ENCODE results near the gene SPECC1. TPM values are rescaled to one million over a fixed set of nuclear protein-coding genes. Genes with fewer than 3 reads are reported as not detected.

Gene SPECC1
- total and polyA plus RNA-seq, 2 of the 4 experiments (the other 2 are of a cell fraction), result 16.9 to 26.2 TPM

DNA sequence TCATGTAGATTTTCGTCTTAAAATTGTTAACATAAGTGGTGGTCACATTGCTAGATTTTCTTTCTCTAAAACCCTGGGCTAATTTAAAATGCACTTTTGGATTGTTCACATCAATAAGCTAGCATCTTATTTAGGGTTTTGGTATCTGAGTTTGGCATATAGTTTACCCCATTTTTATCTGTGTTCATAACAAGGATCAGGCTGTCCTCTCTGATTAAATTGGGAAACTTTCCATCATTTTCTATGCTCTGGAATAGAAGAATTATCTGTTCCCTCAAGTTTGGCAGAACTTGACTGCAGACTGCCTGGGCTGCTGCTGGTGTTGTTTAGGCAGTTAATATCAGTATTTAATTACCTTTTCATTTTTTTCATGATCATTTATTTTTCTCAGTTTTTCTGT is 1.8 kb downstream of the SPECC1 start:
- Histone ChIP-seq H3K9me3 (ENCODE audit: control insufficient read depth, insufficient read depth, low read length) (no peaks in the 10 kb centered on the region), H4K5ac (ENCODE audit: low read depth, low read length) (no peak overlapping the region), H2AK5ac (ENCODE audit: low read depth, low read length) (no peak overlapping the region), H2AFZ (replicated peaks; ENCODE audit: low read length, poor library complexity) (no peak overlapping the region), H4K8ac (ENCODE audit: low read depth in 2 of 2, low read length in 2 of 2) (no peak overlapping the region), H4K91ac (ENCODE audit: insufficient read depth, low read depth, low read length) (no peak overlapping the region), H3K23ac (ENCODE audit: low read depth, low read length) (no peak overlapping the region), H3K36me3 (ENCODE audit: control insufficient read depth, insufficient read depth, low read length) (no peaks in the 10 kb centered on the region), H3K27ac (ENCODE audit: insufficient read depth, low read length) (no peak overlapping the region), H3K4ac (ENCODE audit: low read depth, low read length) (no peak overlapping the region), H2BK120ac (ENCODE audit: low read depth, low read length) (no peak overlapping the region), H3K14ac (replicated peaks; ENCODE audit: low read depth, low read length) (no peak overlapping the region), H2BK5ac (ENCODE audit: low read depth, low read length, poor library complexity, severe bottlenecking) (no peak overlapping the region), H3K9me1 (ENCODE audit: insufficient read depth, low read length) (no peaks in the 10 kb centered on the region), H3K4me1 (ENCODE audit: control insufficient read depth, insufficient read depth, low read length) (no peaks in the 10 kb centered on the region), H3K9ac (ENCODE audit: low read depth, low read length) (no peak overlapping the region), H3K18ac (ENCODE audit: low read depth, low read length) (no peak overlapping the region), H3K79me1 (ENCODE audit: low read depth in 1 of 2, low read length in 2 of 2) (no peaks in the 10 kb centered on the region), H4K20me1 (ENCODE audit: insufficient read depth, low read length) (no peaks in the 10 kb centered on the region), H2AK9ac (replicated peaks; ENCODE audit: low read depth, low read length, poor library complexity) (no peak overlapping the region), H2BK20ac (ENCODE audit: low read depth, low read length) (no peak overlapping the region), H2BK15ac (ENCODE audit: low read depth, low read length) (no peak overlapping the region), H3K4me3 (ENCODE audit: insufficient read depth, low read depth, low read length) (no peak overlapping the region), H3K56ac (ENCODE audit: extremely low read depth, insufficient read depth, low read length) (no peak overlapping the region), H3K27me3 (ENCODE audit: control insufficient read depth, insufficient read depth, low read length) (peaks cover 32% of the 10 kb centered on the region), H3K4me2 (ENCODE audit: low read depth, low read length) (no peak overlapping the region)
- DNase-seq, result no peak
- BruUV-seq (replicated peaks), result no TSS peak
- dilution Hi-C loops (cut with HindIII; ENCODE audit: low sequenced_read_pairs, unreplicated experiment), result no loop called here
- POLR2A ChIA-PET (ENCODE audit: unreplicated experiment), result no interaction called here
- CTCF ChIA-PET, result interaction anchor here (0.8 to 1.7 kb wide), 5 partner anchors 9 to 91 kb away, joined by 3 to 7 read pairs (median 3); no protein-coding TSS in a partner anchor
- intact Hi-C loops (cut with micrococcal nuclease), result loop anchor here (1.0 kb wide), 1 partner anchor 105 kb away; no protein-coding TSS in a partner anchor
- in situ Hi-C loops (cut with MboI; ENCODE audit: low sequenced_read_pairs), result no loop called here
- WGBS, 2 experiments (ENCODE audit: extremely low coverage in 2 of 2, insufficient read length in 1 of 2), result 40% methylated on average over 1 of the region's 1 CpG; no CpG with 5 or more reads in 1 of the 2 experiments
- ATAC-seq (ENCODE audit: low read depth), result no peak
- TF ChIP-seq, protein P1, sequence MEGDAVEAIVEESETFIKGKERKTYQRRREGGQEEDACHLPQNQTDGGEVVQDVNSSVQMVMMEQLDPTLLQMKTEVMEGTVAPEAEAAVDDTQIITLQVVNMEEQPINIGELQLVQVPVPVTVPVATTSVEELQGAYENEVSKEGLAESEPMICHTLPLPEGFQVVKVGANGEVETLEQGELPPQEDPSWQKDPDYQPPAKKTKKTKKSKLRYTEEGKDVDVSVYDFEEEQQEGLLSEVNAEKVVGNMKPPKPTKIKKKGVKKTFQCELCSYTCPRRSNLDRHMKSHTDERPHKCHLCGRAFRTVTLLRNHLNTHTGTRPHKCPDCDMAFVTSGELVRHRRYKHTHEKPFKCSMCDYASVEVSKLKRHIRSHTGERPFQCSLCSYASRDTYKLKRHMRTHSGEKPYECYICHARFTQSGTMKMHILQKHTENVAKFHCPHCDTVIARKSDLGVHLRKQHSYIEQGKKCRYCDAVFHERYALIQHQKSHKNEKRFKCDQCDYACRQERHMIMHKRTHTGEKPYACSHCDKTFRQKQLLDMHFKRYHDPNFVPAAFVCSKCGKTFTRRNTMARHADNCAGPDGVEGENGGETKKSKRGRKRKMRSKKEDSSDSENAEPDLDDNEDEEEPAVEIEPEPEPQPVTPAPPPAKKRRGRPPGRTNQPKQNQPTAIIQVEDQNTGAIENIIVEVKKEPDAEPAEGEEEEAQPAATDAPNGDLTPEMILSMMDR (conservative IDR thresholded peaks at IDR 0.05; ENCODE audit: low read depth, low read length), result no peak
- no peak for TF ChIP-seq FOS (IDR thresholded peaks at IDR 0.05; ENCODE audit: low read depth, low read length)
- no peak for TF ChIP-seq RFX5 (IDR thresholded peaks at IDR 0.05; ENCODE audit: low read depth, low read length)
- TF ChIP-seq BHLHE40 (IDR thresholded peaks at IDR 0.05; ENCODE audit: low read depth, low read length), result no peak
- TF ChIP-seq NFE2L2 (IDR thresholded peaks at IDR 0.05; ENCODE audit: low read depth, low read length), result no peak
- TF ChIP-seq CHD1 (IDR thresholded peaks at IDR 0.05; ENCODE audit: low read depth, low read length), result no peak
- no peak for TF ChIP-seq MAFK (IDR thresholded peaks at IDR 0.05; ENCODE audit: low read depth, low read length)
- TF ChIP-seq MXI1 (IDR thresholded peaks at IDR 0.05; ENCODE audit: borderline replicate concordance, low read depth, low read length), result no peak
- no peak for TF ChIP-seq CEBPB (IDR thresholded peaks at IDR 0.05; ENCODE audit: low read depth, low read length)
- no peak for TF ChIP-seq RCOR1 (IDR thresholded peaks at IDR 0.05; ENCODE audit: insufficient replicate concordance, low read length)
- TF ChIP-seq POLR2A (IDR thresholded peaks at IDR 0.05; ENCODE audit: low read depth, low read length), result no peak
- TF ChIP-seq, protein P2, sequence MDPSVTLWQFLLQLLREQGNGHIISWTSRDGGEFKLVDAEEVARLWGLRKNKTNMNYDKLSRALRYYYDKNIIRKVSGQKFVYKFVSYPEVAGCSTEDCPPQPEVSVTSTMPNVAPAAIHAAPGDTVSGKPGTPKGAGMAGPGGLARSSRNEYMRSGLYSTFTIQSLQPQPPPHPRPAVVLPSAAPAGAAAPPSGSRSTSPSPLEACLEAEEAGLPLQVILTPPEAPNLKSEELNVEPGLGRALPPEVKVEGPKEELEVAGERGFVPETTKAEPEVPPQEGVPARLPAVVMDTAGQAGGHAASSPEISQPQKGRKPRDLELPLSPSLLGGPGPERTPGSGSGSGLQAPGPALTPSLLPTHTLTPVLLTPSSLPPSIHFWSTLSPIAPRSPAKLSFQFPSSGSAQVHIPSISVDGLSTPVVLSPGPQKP (IDR thresholded peaks at IDR 0.05; ENCODE audit: borderline replicate concordance, low read depth, low read length), result no peak

Measured in IMR-90 (cell line).